MM.1S (cell line): Measurements from ENCODE around the gene ENPP1.

Source experiments
- DNase-seq: peaks from one replicate; pipeline ENCODE4 v3.0.0-alpha.2; 2015
- H2AFZ ChIP-seq: fragments of 300-600 bp; sonication (generic); 2 replicates; pipeline ENCODE4 v1.6.0; 2016; ENCODE audit warnings: antibody characterized with exemption, low read length
- H3F3A ChIP-seq: fragments of 300-600 bp; sonication (generic); 2 replicates; pipeline ENCODE4 v1.6.1; 2016; ENCODE audit warnings: mild to moderate bottlenecking, antibody characterized with exemption, low read length, moderate library complexity, mixed read lengths; ENCODE audit not compliant: insufficient read depth
- H3K27ac ChIP-seq: fragments of 300-600 bp; sonication (generic); 2 replicates; pipeline ENCODE4 v1.5.1; 2016; ENCODE audit warnings: mild to moderate bottlenecking, low read length
- H3K27me3 ChIP-seq: fragments of 300-600 bp; sonication (generic); replicated peaks from 2 replicates; pipeline ENCODE4 v1.6.0; 2016; ENCODE audit warnings: low read length; ENCODE audit not compliant: insufficient read depth
- H3K36me3 ChIP-seq: fragments of 300-600 bp; sonication (generic); replicated peaks from 2 replicates; pipeline ENCODE4 v1.6.1; 2016; ENCODE audit warnings: mild to moderate bottlenecking, low read length, mixed read lengths; ENCODE audit not compliant: insufficient read depth
- H3K4me1 ChIP-seq: fragments of 300-600 bp; sonication (generic); 2 replicates; pipeline ENCODE4 v1.6.1; 2016; ENCODE audit warnings: low read length, mixed read lengths
- H3K4me2 ChIP-seq: fragments of 300-600 bp; sonication (generic); 2 replicates; pipeline ENCODE4 v1.6.0; 2016; ENCODE audit warnings: low read depth, low read length
- H3K4me3 ChIP-seq: fragments of 300-600 bp; sonication (generic); 2 replicates; pipeline ENCODE4 v1.5.1; 2016; ENCODE audit warnings: low read length, mixed read lengths
- H3K79me2 ChIP-seq: fragments of 300-600 bp; sonication (generic); 2 replicates; pipeline ENCODE4 v1.6.1; 2016; ENCODE audit warnings: mixed run types, low read length, mixed read lengths
- H3K9ac ChIP-seq: fragments of 300-600 bp; sonication (generic); 2 replicates; pipeline ENCODE4 v1.6.1; 2016; ENCODE audit warnings: low read length, mixed read lengths
- H3K9me2 ChIP-seq: fragments of 300-600 bp; sonication (generic); replicated peaks from 2 replicates; pipeline ENCODE4 v1.6.1; 2016; ENCODE audit warnings: mild to moderate bottlenecking, low read length, mixed read lengths; ENCODE audit not compliant: insufficient read depth
- H3K9me3 ChIP-seq: fragments of 300-600 bp; sonication (generic); replicated peaks from 2 replicates; pipeline ENCODE4 v1.6.1; 2016; ENCODE audit warnings: mild to moderate bottlenecking, low read length, mixed read lengths; ENCODE audit not compliant: insufficient read depth
- H4K20me1 ChIP-seq: fragments of 300-600 bp; sonication (generic); 2 replicates; pipeline ENCODE4 v1.6.1; 2016; ENCODE audit warnings: mild to moderate bottlenecking, low read length, moderate library complexity, mixed read lengths; ENCODE audit not compliant: insufficient read depth
- EZH2 ChIP-seq: fragments of 300-600 bp; sonication (generic); optimal IDR thresholded peaks from 2 replicates; pipeline ENCODE3; 2017; ENCODE audit warnings: low read depth, mild to moderate bottlenecking, antibody characterized with exemption, low read length, mixed read lengths
- EZH2phosphoT487 ChIP-seq: fragments of 300-600 bp; sonication (generic); IDR thresholded peaks from 2 replicates; pipeline ENCODE4 v1.6.1; 2018; ENCODE audit warnings: antibody characterized with exemption, low read length
- TF ChIP-seq, protein P1 (sequence below): fragments of 300-600 bp; sonication (generic); IDR thresholded peaks from 2 replicates; pipeline ENCODE4 v1.5.1; 2016; ENCODE audit warnings: antibody characterized with exemption, low read length, mixed read lengths

The ENPP1 gene

DNA sequence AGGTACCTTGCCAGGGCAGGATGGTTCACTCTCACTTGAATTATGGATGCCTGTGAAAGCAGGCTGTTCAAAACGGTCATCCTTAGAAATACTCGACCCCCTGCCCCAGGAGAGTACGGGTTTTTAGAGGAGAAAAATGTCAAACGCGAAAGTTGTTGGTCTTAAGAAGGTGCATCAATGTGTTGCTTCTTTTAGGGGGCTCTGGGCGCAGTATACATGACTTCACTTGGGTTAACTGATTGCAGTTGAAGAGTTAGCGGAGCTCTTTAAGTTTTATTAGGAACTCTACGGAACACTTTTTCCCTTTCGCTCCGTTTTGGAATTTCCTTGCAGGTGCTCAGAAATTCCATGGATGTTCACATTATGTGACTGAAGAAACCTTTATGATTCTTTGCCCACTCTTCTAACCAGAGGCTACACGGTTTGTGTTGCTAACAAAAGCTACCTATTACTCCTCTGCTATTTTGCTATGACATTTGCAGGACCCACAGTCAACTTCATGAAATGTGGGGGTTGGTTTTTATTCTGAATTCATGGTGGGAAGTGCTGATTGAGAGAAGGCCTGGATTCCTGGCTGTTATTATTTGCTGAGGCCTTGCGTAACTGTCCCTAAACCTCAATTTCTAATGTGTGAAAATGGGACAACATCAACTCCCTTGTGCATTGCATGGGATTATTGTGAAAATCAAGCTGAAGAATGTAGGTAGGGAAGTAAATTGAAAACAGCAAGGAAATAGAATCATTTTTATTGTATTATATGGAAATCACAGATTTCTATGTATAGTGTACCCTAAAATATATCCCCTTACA is 845 bp downstream of the ENPP1 start:
- TF ChIP-seq EZH2 (no peak), EZH2phosphoT487 (no peak)
- TF ChIP-seq, protein P1, sequence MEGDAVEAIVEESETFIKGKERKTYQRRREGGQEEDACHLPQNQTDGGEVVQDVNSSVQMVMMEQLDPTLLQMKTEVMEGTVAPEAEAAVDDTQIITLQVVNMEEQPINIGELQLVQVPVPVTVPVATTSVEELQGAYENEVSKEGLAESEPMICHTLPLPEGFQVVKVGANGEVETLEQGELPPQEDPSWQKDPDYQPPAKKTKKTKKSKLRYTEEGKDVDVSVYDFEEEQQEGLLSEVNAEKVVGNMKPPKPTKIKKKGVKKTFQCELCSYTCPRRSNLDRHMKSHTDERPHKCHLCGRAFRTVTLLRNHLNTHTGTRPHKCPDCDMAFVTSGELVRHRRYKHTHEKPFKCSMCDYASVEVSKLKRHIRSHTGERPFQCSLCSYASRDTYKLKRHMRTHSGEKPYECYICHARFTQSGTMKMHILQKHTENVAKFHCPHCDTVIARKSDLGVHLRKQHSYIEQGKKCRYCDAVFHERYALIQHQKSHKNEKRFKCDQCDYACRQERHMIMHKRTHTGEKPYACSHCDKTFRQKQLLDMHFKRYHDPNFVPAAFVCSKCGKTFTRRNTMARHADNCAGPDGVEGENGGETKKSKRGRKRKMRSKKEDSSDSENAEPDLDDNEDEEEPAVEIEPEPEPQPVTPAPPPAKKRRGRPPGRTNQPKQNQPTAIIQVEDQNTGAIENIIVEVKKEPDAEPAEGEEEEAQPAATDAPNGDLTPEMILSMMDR = no peak
- Histone ChIP-seq H3K9ac (peak overlapping the region; percentile 41; the same call in 1 of the 2 replicates), H3K4me1 (peaks cover 6% of the 10 kb centered on the region; the same call in 1 of the 2 replicates), H3F3A (peaks cover 6% of the 10 kb centered on the region; the same call in 1 of the 2 replicates), H3K9me3 (no peaks in the 10 kb centered on the region), H3K27ac (no peak overlapping the region), H4K20me1 (no peaks in the 10 kb centered on the region), H3K4me3 (peak overlapping the region; percentile 63), H2AFZ (peak overlapping the region; percentile 45), H3K79me2 (no peaks in the 10 kb centered on the region), H3K4me2 (peak overlapping the region; percentile 66), H3K27me3 (no peaks in the 10 kb centered on the region), H3K9me2 (no peaks in the 10 kb centered on the region), H3K36me3 (no peaks in the 10 kb centered on the region)
- DNase-seq = no peak

DNA sequence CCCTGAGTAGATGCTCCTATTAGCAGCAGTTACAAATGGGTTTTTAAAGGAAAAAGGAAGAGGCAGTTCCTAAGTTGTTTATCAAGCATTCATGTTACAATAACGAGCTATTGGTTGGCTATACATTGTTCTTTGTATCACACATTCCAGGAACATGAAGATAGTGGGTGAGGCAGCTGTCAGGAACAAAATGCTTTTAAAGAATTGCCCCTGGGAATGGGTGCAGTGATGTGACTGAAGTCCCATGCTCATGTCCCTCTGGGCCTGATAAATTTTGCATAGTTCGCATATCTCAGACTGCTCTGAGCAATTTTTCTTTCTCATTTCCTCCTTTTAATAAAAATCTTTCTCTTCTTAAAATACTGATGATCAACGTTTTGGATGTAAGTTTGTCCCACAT is 3.7 kb downstream of the ENPP1 start:
- H3F3A ChIP-seq = peaks cover 6% of the 10 kb centered on the region; the same call in 1 of the 2 replicates
- H2AFZ ChIP-seq = no peak overlapping the region
- H3K4me3 ChIP-seq = no peak overlapping the region
- no peaks in the 10 kb centered on the region for H4K20me1 ChIP-seq
- H3K4me2 ChIP-seq = no peak overlapping the region
- H3K9me2 ChIP-seq = no peaks in the 10 kb centered on the region
- peaks cover 6% of the 10 kb centered on the region; the same call in 1 of the 2 replicates for H3K4me1 ChIP-seq
- no peaks in the 10 kb centered on the region for H3K36me3 ChIP-seq
- no peaks in the 10 kb centered on the region for H3K27me3 ChIP-seq
- TF ChIP-seq EZH2 = no peak
- TF ChIP-seq, protein P1 = no peak
- no peak for TF ChIP-seq EZH2phosphoT487
- no peaks in the 10 kb centered on the region for H3K79me2 ChIP-seq
- H3K9ac ChIP-seq = no peak overlapping the region
- no peak for DNase-seq
- no peak overlapping the region for H3K27ac ChIP-seq
- no peaks in the 10 kb centered on the region for H3K9me3 ChIP-seq

- no peaks in the 10 kb centered on the region for H3K27me3 ChIP-seq
- no peak overlapping the region for H3K4me3 ChIP-seq
- no peaks in the 10 kb centered on the region for H4K20me1 ChIP-seq
- H3K79me2 ChIP-seq = no peaks in the 10 kb centered on the region
- no peak overlapping the region for H3K4me2 ChIP-seq
- H3K9me3 ChIP-seq = no peaks in the 10 kb centered on the region
- H3K36me3 ChIP-seq = no peaks in the 10 kb centered on the region
- H3K27ac ChIP-seq = no peak overlapping the region
- no peaks in the 10 kb centered on the region for H3K4me1 ChIP-seq
- no peaks in the 10 kb centered on the region for H3K9me2 ChIP-seq
- no peak overlapping the region for H2AFZ ChIP-seq
- no peak for TF ChIP-seq EZH2phosphoT487
- TF ChIP-seq, protein P1 = no peak
- no peak for TF ChIP-seq EZH2
- H3F3A ChIP-seq = no peaks in the 10 kb centered on the region
- no peak for DNase-seq
- no peak overlapping the region for H3K9ac ChIP-seq
These were observed 6.2 kb downstream of the ENPP1 start for GRCh38 chr6:131813991-131814390.
